Panc1 (cell line): ENCODE data around the gene SPTLC2. TPM values are rescaled to one million over a fixed set of nuclear protein-coding genes. Genes with fewer than 3 reads are reported as not detected.

Experiments used
- ATAC-seq: fragments of 200-7000 bp; cut with Tn5 transposase; 2 replicates; pipeline ENCODE4 v1.9.1; 2020; ENCODE audit warnings: mild to moderate bottlenecking, moderate library complexity
- BruUV-seq: library from RNA; stranded (reverse); fragments of 400-500 nt; replicated peaks from 2 replicates; lab custom pipeline; 2021; lab: Mats Ljungman, UMichigan
- CTCF ChIA-PET: fragments of 300-600 bp; sonication (Branson Sonifier 250); formaldehyde crosslinking; loops from one replicate; lab custom pipeline; 2022; ENCODE audit warnings: antibody characterized with exemption; lab: Charles Lee
- POLR2A ChIA-PET: fragments of 300-600 bp; sonication (Branson Sonifier 250); formaldehyde crosslinking; loops from one replicate; lab custom pipeline; 2022; ENCODE audit warnings: antibody characterized with exemption; lab: Charles Lee
- DNase-seq: peaks from one replicate; pipeline ENCODE4 v3.0.0-alpha.2; 2010; ENCODE audit warnings: low read depth, low spot score
- H3K27ac ChIP-seq: 2 replicates; pipeline ENCODE4 v1.5.1; 2011; ENCODE audit warnings: mild to moderate bottlenecking, low read length, inconsistent platforms
- H3K27me3 ChIP-seq: fragments of 200-500 bp; sonication (Bioruptor generic); 2 replicates; pipeline ENCODE4 v1.6.0; 2014; ENCODE audit warnings: low read length, inconsistent platforms; ENCODE audit not compliant: control insufficient read depth, insufficient read depth
- H3K36me3 ChIP-seq: fragments of 200-500 bp; sonication (Bioruptor generic); 2 replicates; pipeline ENCODE4 v1.5.1; 2014; ENCODE audit warnings: inconsistent platforms, mild to moderate bottlenecking, low read length, moderate library complexity; ENCODE audit not compliant: control insufficient read depth, insufficient read depth
- H3K4me1 ChIP-seq: 2 replicates; pipeline ENCODE4 v1.5.1; 2011; ENCODE audit warnings: inconsistent platforms, mild to moderate bottlenecking, low read length, moderate library complexity; ENCODE audit not compliant: control insufficient read depth, insufficient read depth
- H3K4me3 ChIP-seq, 2 experiments: 2 replicates each; pipeline ENCODE4 v1.5.1; 2011 to 2012; ENCODE audit warnings: low read depth in 2 of 2, low read length in 2 of 2, mild to moderate bottlenecking in 2 of 2, inconsistent platforms in 1 of 2, moderate library complexity in 1 of 2
- H3K9me3 ChIP-seq: fragments of 200-500 bp; sonication (Bioruptor generic); 2 replicates; pipeline ENCODE4 v1.5.1; 2014; ENCODE audit warnings: low read depth, mild to moderate bottlenecking, inconsistent platforms, low read length, moderate library complexity; ENCODE audit not compliant: control insufficient read depth, insufficient read depth
- CTCF ChIP-seq: fragments of 450-650 bp; IDR thresholded peaks from 2 replicates; pipeline ENCODE4 v1.5.1; 2017; ENCODE audit warnings: mild to moderate bottlenecking
- POLR2AphosphoS5 ChIP-seq: IDR thresholded peaks from 2 replicates; pipeline ENCODE4 v1.6.1; 2012; ENCODE audit warnings: mild to moderate bottlenecking, low read depth, low read length, moderate library complexity
- REST ChIP-seq, 2 experiments: IDR thresholded peaks; 2 replicates each; pipeline ENCODE4 v1.6.1; 2011 to 2012; ENCODE audit warnings: low read depth in 2 of 2, control low read depth in 1 of 2, low read length in 1 of 2, mild to moderate bottlenecking in 1 of 2, moderate library complexity in 1 of 2; ENCODE audit not compliant: insufficient read depth in 1 of 2
- SIN3A ChIP-seq: IDR thresholded peaks from 2 replicates; pipeline ENCODE4 v1.6.1; 2012; ENCODE audit warnings: low read depth, mild to moderate bottlenecking, low read length, moderate library complexity, borderline replicate concordance; ENCODE audit not compliant: insufficient read depth
- TCF7L2 ChIP-seq: IDR thresholded peaks from 2 replicates; pipeline ENCODE4 v1.6.1; 2011; ENCODE audit warnings: mild to moderate bottlenecking, low read depth, low read length, inconsistent platforms
- in situ Hi-C: cut with HindIII; loops from 2 replicates; pipeline ENCODE4 v1.10.0; 2016; ENCODE audit warnings: low sequenced_read_pairs, low pct_unique_long_range_greater_than_20kb
- intact Hi-C: fragments of 100-400 bp; cut with micrococcal nuclease; formaldehyde crosslinking; loops from one replicate; pipeline ENCODE4 v1.10.0; 2022; ENCODE audit not compliant: unreplicated experiment
- total RNA-seq: library from RNA; stranded (reverse); gene quantifications from one replicate; pipeline ENCODE4 v1.2.1, GENCODE V29; 2021; ENCODE audit not compliant: unreplicated experiment

The SPTLC2 gene
- total RNA-seq, 1 experiment from 2014 or later: 21.0 TPM

GRCh38 chr14:77598366-77599070 lies 17.9 kb downstream of the SPTLC2 start:
- CTCF ChIA-PET: no interaction called here
- no peak for ATAC-seq
- TF ChIP-seq REST (IDR thresholded peaks at IDR 0.05; ENCODE audit: insufficient read depth in 1 of 2, low read depth in 2 of 2, low read length in 1 of 2) (no peak), POLR2AphosphoS5 (no peak)

GRCh38 chr14:77593501-77593961 lies 22.9 kb downstream of the SPTLC2 start:
- DNase-seq (no peak), ATAC-seq (no peak)
- ChIA-PET POLR2A (interaction anchor here (0.7 kb wide), 2 partner anchors 12 to 214 kb away, joined by 3 to 5 read pairs; no protein-coding TSS in a partner anchor), CTCF (no interaction called here)
- TF ChIP-seq REST (IDR thresholded peaks at IDR 0.05; ENCODE audit: insufficient read depth in 1 of 2, low read depth in 2 of 2, low read length in 1 of 2) (no peak), SIN3A (no peak), CTCF (no peak), TCF7L2 (no peak), POLR2AphosphoS5 (no peak)
- Histone ChIP-seq H3K27ac (no peak overlapping the region), H3K4me3 (no peak overlapping the region), H3K4me1 (no peaks in the 10 kb centered on the region), H3K27me3 (no peaks in the 10 kb centered on the region), H3K36me3 (no peaks in the 10 kb centered on the region), H3K9me3 (no peaks in the 10 kb centered on the region)
- in situ Hi-C loops (no loop called here), intact Hi-C loops (no loop called here)
- BruUV-seq: no TSS peak

More at GRCh38 chr14:77598366-77599070, 17.9 kb downstream of the SPTLC2 start:
- BruUV-seq: no TSS peak
- in situ Hi-C loops (no loop called here), intact Hi-C loops (no loop called here)
- no peak for DNase-seq
- Histone ChIP-seq H3K9me3 (no peaks in the 10 kb centered on the region), H3K27me3 (no peaks in the 10 kb centered on the region), H3K36me3 (no peaks in the 10 kb centered on the region), H3K27ac (no peak overlapping the region), H3K4me1 (peaks cover 4% of the 10 kb centered on the region), H3K4me3 (no peak overlapping the region)
- POLR2A ChIA-PET: interaction anchor here (0.5 kb wide), 1 partner anchor 13 kb away, joined by 3 read pairs; no protein-coding TSS in a partner anchor
